LNCAP (cell line): Measurements from ENCODE around the gene NGB.

Experiments used
- TF ChIP-seq, protein P1 (sequence below): fragments of 450-650 bp; IDR thresholded peaks from 2 replicates; pipeline ENCODE4 v1.5.1; 2017; ENCODE audit warnings: mild to moderate bottlenecking

NGB gene

DNA sequence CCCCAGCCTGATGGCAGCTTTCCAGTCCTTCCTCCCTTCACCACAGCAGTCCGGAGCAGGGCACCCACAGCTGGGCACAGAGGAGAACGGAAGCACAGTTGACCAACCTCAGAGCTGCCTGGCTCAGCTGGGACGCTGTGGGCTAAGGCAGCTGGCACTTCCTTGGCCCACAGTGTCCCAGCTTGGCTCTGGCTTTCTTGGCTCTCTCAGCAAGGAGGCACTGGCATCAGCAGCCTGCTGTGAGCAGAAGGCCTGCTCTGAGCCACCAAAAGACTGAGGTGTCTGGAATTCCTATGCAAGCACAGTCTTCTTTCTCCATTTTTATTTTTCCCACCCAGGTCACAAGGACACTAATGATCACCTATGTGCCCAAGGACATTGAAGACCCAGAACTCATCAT, 32.6 kb downstream of the NGB start:
- TF ChIP-seq, protein P1, sequence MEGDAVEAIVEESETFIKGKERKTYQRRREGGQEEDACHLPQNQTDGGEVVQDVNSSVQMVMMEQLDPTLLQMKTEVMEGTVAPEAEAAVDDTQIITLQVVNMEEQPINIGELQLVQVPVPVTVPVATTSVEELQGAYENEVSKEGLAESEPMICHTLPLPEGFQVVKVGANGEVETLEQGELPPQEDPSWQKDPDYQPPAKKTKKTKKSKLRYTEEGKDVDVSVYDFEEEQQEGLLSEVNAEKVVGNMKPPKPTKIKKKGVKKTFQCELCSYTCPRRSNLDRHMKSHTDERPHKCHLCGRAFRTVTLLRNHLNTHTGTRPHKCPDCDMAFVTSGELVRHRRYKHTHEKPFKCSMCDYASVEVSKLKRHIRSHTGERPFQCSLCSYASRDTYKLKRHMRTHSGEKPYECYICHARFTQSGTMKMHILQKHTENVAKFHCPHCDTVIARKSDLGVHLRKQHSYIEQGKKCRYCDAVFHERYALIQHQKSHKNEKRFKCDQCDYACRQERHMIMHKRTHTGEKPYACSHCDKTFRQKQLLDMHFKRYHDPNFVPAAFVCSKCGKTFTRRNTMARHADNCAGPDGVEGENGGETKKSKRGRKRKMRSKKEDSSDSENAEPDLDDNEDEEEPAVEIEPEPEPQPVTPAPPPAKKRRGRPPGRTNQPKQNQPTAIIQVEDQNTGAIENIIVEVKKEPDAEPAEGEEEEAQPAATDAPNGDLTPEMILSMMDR: no peak

GRCh38 chr14:77236814-77237213, 34.2 kb downstream of the NGB start:
- TF ChIP-seq, protein P1: no peak

DNA sequence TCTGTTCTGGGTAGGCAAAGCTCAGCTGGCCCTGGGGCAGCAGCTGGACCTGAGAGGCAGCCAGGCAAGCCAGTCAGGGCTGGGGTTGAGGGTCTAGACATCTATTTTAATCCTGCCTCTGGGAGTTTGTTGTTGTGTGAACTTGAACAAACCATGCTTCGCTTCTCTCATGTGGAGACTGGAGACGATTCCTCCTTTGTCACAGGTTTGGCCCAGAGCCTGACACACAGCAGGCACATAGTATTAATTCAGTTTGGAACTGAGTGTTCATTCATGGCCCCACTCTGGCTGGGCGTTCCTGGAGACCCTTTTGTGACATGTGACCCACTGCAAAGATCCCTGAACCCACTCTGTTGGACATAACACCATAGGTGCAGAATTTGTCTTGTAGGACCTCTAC, 39.3 kb downstream of the NGB start:
- TF ChIP-seq, protein P1: no peak

- TF ChIP-seq, protein P1: no peak
Observed at GRCh38 chr14:77230914-77231313, 40.1 kb downstream of the NGB start.

GRCh38 chr14:77228056-77228455, 43.0 kb downstream of the NGB start:
- TF ChIP-seq, protein P1: no peak

DNA sequence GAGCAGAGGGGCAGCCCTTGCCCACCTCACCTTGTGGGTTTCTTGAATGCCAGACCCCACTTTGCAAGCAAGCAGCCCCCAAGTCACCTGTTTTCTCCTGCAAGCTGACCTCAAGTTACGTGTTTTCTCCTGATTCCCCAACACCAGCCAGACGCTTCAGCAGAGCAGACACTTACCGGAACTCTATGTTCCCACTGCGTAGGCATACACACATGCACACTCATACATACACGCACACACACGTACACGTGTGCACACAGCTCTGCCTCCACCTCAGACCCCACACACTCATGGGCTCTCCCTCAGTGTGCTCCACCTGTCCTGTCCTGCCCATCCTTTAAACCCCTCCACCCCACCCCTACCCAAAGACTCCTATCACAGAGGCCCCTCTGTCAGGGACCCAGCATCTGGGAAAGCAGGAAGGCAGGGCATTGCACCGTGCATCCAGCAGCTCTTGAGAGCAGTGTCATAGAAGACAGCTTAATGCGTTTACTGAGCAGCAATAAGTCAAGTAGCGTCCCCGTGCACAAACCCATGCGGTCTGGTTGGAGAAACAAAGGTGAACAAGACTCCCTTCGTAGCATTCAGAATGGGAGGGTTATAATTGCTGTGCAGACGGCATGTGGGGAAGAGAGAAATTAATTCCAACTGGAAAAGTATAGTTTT, 45.0 kb downstream of the NGB start:
- TF ChIP-seq, protein P1: no peak

GRCh38 chr14:77225254-77225653, 45.8 kb downstream of the NGB start:
- TF ChIP-seq, protein P1: no peak

- TF ChIP-seq, protein P1: no peak
Observed at GRCh38 chr14:77224212-77224611, 46.8 kb downstream of the NGB start.
